Activated naive CD8-positive, alpha-beta T cell treated with anti-CD3 and anti-CD28 coated beads for 36 hours (primary cell): ENCODE data around the gene CCDC88C. TPM values are rescaled to one million over a fixed set of nuclear protein-coding genes. Genes with fewer than 3 reads are reported as not detected.

Experiments
- DNase-seq: peaks from one replicate; pipeline ENCODE4 v3.0.0; 2021
- H3K27ac Mint-ChIP-seq: one replicate; pipeline ENCODE4 v1.8.0; 2022; ENCODE audit warnings: mild to moderate bottlenecking, moderate library complexity, mixed read lengths
- H3K27me3 Mint-ChIP-seq: one replicate; pipeline ENCODE4 v1.8.0; 2022; ENCODE audit warnings: mild to moderate bottlenecking, mixed read lengths
- H3K36me3 Mint-ChIP-seq: one replicate; pipeline ENCODE4 v1.8.0; 2021; ENCODE audit warnings: mild to moderate bottlenecking, mixed read lengths
- H3K4me1 Mint-ChIP-seq: one replicate; pipeline ENCODE4 v1.8.0; 2021; ENCODE audit warnings: mixed read lengths
- H3K4me3 Mint-ChIP-seq: one replicate; pipeline ENCODE4 v1.8.0; 2022; ENCODE audit warnings: mild to moderate bottlenecking, moderate library complexity, mixed read lengths
- H3K9me3 Mint-ChIP-seq: one replicate; pipeline ENCODE4 v1.8.0; 2022; ENCODE audit warnings: mixed read lengths
- total RNA-seq, 2 experiments: library from RNA; stranded (reverse); gene quantifications; one replicate each; pipeline ENCODE4 v1.2.3, GENCODE V29; 2021

CCDC88C gene
- total RNA-seq, 2 experiments from 2014 or later: 55.1 to 56.7 TPM

GRCh38 chr14:91264151-91265150, 153.2 kb downstream of the CCDC88C start:
- peak overlapping the region; percentile 65 for H3K4me3 Mint-ChIP-seq
- DNase-seq: peak; percentile 51
- H3K27me3 Mint-ChIP-seq: no peaks in the 10 kb centered on the region
- H3K9me3 Mint-ChIP-seq: peaks cover 1% of the 10 kb centered on the region
- peaks cover 49% of the 10 kb centered on the region for H3K4me1 Mint-ChIP-seq
- H3K27ac Mint-ChIP-seq: peak overlapping the region; percentile 30
- H3K36me3 Mint-ChIP-seq: peaks cover 18% of the 10 kb centered on the region

- peak overlapping the region; percentile 26 for H3K27ac Mint-ChIP-seq
- no peaks in the 10 kb centered on the region for H3K27me3 Mint-ChIP-seq
- peaks cover 45% of the 10 kb centered on the region for H3K4me1 Mint-ChIP-seq
- H3K9me3 Mint-ChIP-seq: peaks cover 1% of the 10 kb centered on the region
- no peak for DNase-seq
- H3K4me3 Mint-ChIP-seq: peak overlapping the region; percentile 38
- H3K36me3 Mint-ChIP-seq: peaks cover 12% of the 10 kb centered on the region
Observed at GRCh38 chr14:91263329-91263728, 154.3 kb downstream of the CCDC88C start.

- Mint-ChIP-seq H3K27me3 (no peaks in the 10 kb centered on the region), H3K4me1 (peaks cover 49% of the 10 kb centered on the region)
Observed at GRCh38 chr14:91261986-91262549, 155.6 kb downstream of the CCDC88C start.

GRCh38 chr14:91261115-91261514, 156.5 kb downstream of the CCDC88C start:
- Mint-ChIP-seq H3K36me3 (peaks cover 1% of the 10 kb centered on the region), H3K27ac (peak overlapping the region; percentile 79), H3K9me3 (peaks cover 1% of the 10 kb centered on the region), H3K4me3 (no peak overlapping the region), H3K27me3 (no peaks in the 10 kb centered on the region), H3K4me1 (peaks cover 53% of the 10 kb centered on the region)
- peak; percentile 73 for DNase-seq

More at GRCh38 chr14:91261986-91262549, 155.6 kb downstream of the CCDC88C start:
- Mint-ChIP-seq H3K4me3 (no peak overlapping the region), H3K36me3 (peaks cover 1% of the 10 kb centered on the region), H3K9me3 (peaks cover 1% of the 10 kb centered on the region), H3K27ac (no peak overlapping the region)
- no peak for DNase-seq

- no peaks in the 10 kb centered on the region for H3K27me3 Mint-ChIP-seq
- H3K27ac Mint-ChIP-seq: no peak overlapping the region
- peaks cover 60% of the 10 kb centered on the region for H3K4me1 Mint-ChIP-seq
- H3K4me3 Mint-ChIP-seq: no peak overlapping the region
- H3K9me3 Mint-ChIP-seq: peaks cover 1% of the 10 kb centered on the region
- H3K36me3 Mint-ChIP-seq: peaks cover 1% of the 10 kb centered on the region
- DNase-seq: no peak
Observed at GRCh38 chr14:91258876-91259275, 158.7 kb downstream of the CCDC88C start.

GRCh38 chr14:91258011-91258618, 159.5 kb downstream of the CCDC88C start:
- H3K36me3 Mint-ChIP-seq: no peaks in the 10 kb centered on the region
- peak overlapping the region; percentile 74 for H3K27ac Mint-ChIP-seq
- H3K9me3 Mint-ChIP-seq: peaks cover 1% of the 10 kb centered on the region
- peaks cover 55% of the 10 kb centered on the region for H3K4me1 Mint-ChIP-seq
- H3K4me3 Mint-ChIP-seq: no peak overlapping the region
- no peaks in the 10 kb centered on the region for H3K27me3 Mint-ChIP-seq
- no peak for DNase-seq

GRCh38 chr14:91257328-91258010, 160.2 kb downstream of the CCDC88C start:
- peak overlapping the region; percentile 74 for H3K27ac Mint-ChIP-seq
- peaks cover 53% of the 10 kb centered on the region for H3K4me1 Mint-ChIP-seq
- no peaks in the 10 kb centered on the region for H3K36me3 Mint-ChIP-seq
- DNase-seq: no peak
- H3K27me3 Mint-ChIP-seq: no peaks in the 10 kb centered on the region
- peaks cover 1% of the 10 kb centered on the region for H3K9me3 Mint-ChIP-seq
- H3K4me3 Mint-ChIP-seq: no peak overlapping the region

- no peak overlapping the region for H3K4me3 Mint-ChIP-seq
- H3K4me1 Mint-ChIP-seq: peaks cover 56% of the 10 kb centered on the region
- no peak overlapping the region for H3K27ac Mint-ChIP-seq
- peaks cover 1% of the 10 kb centered on the region for H3K9me3 Mint-ChIP-seq
- H3K36me3 Mint-ChIP-seq: peaks cover 5% of the 10 kb centered on the region
- no peaks in the 10 kb centered on the region for H3K27me3 Mint-ChIP-seq
- no peak for DNase-seq
Observed at GRCh38 chr14:91256661-91257060, 161.0 kb downstream of the CCDC88C start.

- Mint-ChIP-seq H3K27me3 (no peaks in the 10 kb centered on the region), H3K4me3 (no peak overlapping the region), H3K4me1 (peaks cover 59% of the 10 kb centered on the region), H3K9me3 (no peaks in the 10 kb centered on the region), H3K36me3 (peaks cover 15% of the 10 kb centered on the region), H3K27ac (no peak overlapping the region)
- DNase-seq: no peak
Observed at GRCh38 chr14:91255026-91255695, 162.5 kb downstream of the CCDC88C start.

GRCh38 chr14:91254461-91254860, 163.2 kb downstream of the CCDC88C start:
- peak; percentile 32 for DNase-seq
- Mint-ChIP-seq H3K4me3 (peak overlapping the region; percentile 58), H3K27me3 (no peaks in the 10 kb centered on the region), H3K27ac (peak overlapping the region; percentile 30), H3K9me3 (no peaks in the 10 kb centered on the region), H3K36me3 (peaks cover 18% of the 10 kb centered on the region), H3K4me1 (peaks cover 62% of the 10 kb centered on the region)

GRCh38 chr14:91253795-91254323, 163.8 kb downstream of the CCDC88C start:
- Mint-ChIP-seq H3K9me3 (no peaks in the 10 kb centered on the region), H3K27ac (peak overlapping the region; percentile 30), H3K4me1 (peaks cover 64% of the 10 kb centered on the region), H3K4me3 (peak overlapping the region; percentile 58), H3K36me3 (peaks cover 18% of the 10 kb centered on the region), H3K27me3 (no peaks in the 10 kb centered on the region)
- DNase-seq: no peak

GRCh38 chr14:91252871-91253794, 164.5 kb downstream of the CCDC88C start:
- no peak overlapping the region for H3K27ac Mint-ChIP-seq
- H3K9me3 Mint-ChIP-seq: no peaks in the 10 kb centered on the region
- H3K4me3 Mint-ChIP-seq: peak overlapping the region; percentile 40
- peaks cover 70% of the 10 kb centered on the region for H3K4me1 Mint-ChIP-seq
- peaks cover 22% of the 10 kb centered on the region for H3K36me3 Mint-ChIP-seq
- no peaks in the 10 kb centered on the region for H3K27me3 Mint-ChIP-seq
- peak; percentile 58 for DNase-seq

GRCh38 chr14:91250912-91251311, 166.7 kb downstream of the CCDC88C start:
- DNase-seq: no peak
- peak overlapping the region; percentile 91 for H3K27ac Mint-ChIP-seq
- H3K4me3 Mint-ChIP-seq: no peak overlapping the region
- H3K4me1 Mint-ChIP-seq: peaks cover 77% of the 10 kb centered on the region
- peaks cover 5% of the 10 kb centered on the region for H3K9me3 Mint-ChIP-seq
- H3K36me3 Mint-ChIP-seq: peaks cover 39% of the 10 kb centered on the region
- H3K27me3 Mint-ChIP-seq: no peaks in the 10 kb centered on the region
